ENCODE results near the gene SRPK2.

Gene SRPK2

DNA sequence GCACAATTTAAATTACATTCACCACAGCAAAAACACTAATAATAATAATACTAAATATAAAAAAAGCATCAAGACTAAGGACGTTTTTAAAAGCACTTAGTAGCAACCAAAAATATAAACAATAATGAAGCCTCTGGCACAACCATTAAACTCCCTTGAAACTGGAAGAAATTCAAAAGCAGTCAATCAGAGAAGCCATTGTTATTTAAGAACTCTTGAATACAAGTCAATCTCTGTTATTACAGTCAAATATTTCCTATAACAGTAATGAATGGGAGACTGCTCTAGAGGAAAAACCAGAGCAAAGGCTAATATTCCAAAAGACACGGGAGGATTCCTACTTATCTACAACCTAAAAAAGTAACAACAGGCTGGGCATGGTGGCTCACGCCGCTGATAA, 210.5 kb downstream of the SRPK2 start:
- DNase-seq, result no peak

DNA sequence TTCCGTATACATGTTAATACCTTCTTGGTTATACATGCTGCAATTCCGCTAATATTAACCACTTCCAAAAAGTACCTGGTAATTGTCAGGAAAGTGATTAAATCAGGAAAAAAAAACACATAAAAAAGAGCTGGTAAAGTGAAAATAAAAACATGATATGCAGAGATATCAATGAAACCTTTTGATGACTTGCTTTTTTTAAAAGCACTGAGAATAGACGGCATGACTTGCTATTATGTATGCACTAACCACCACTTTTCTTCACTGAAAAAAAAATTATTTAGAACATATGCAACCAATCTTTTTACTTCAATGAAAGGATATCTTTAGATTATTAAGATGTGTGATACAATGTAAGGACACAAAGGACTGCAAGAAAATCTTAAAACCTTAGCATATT, 211.7 kb downstream of the SRPK2 start:
- no peak for DNase-seq

- no peak for DNase-seq
These were observed 215.1 kb downstream of the SRPK2 start for GRCh38 chr7:105173586-105173985.

DNA sequence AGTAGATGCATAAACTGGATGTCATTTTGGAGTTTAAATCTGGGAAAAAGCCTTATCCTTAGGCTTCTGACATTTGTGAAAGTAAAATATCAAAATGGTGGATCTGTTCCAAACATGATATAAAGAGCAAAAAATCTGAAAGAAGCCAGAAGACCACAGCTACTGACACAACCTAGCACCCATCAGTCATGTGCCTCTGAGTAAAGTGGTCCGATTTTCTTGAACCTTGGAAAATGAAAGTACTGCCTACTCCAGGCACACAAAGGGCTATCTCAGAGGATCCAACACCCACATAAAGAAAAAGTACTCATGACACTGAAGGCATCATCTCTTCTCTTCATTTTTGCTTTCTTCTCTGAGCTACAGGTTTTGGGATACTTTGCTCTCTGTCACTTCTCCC, 224.0 kb downstream of the SRPK2 start:
- DNase-seq, result no peak

DNA sequence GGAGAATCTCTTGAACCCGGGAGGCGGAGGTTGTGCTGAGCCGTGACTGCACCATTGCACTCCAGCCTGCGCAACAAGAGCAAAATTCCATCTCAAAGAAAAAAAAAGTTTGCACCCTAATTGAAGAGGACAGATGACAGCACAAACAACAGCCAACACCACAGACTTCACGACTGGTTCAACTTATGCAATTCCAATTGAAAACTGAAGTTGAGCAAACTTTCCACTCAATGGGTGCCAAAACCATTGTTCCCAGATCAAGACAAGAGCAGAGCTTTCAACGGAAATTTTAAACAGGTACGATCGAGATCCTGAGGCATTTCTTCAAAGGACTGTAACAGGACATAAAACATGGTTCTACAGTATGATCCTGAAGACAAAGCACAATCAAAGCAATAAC, 225.0 kb downstream of the SRPK2 start:
- DNase-seq, result no peak

GRCh38 chr7:105161366-105161765, 227.4 kb downstream of the SRPK2 start:
- no peak for DNase-seq

- no peak for DNase-seq
These were observed 231.4 kb downstream of the SRPK2 start for GRCh38 chr7:105157278-105157677.

GRCh38 chr7:105156731-105157130, 232.0 kb downstream of the SRPK2 start:
- no peak for DNase-seq

DNA sequence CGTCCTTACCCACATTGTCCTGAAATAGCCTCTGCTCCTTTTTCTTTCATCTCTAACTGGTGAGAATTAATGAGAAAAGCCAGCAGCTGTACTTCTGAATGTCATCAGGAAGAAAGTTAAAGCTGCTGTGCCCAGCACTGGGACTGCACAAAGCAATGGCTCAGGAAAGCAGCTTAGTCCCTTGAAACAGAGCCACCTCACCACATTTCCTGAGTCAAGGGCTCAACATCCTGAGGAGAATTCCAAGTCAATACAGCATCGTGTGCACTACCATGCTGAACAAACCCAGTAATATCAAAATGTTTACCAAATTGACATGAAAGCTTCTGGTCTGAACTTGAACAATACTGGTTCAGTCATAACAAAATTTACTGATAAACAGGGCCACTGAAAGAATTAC, 234.6 kb downstream of the SRPK2 start:
- DNase-seq, result no peak

GRCh38 chr7:105153531-105153930, 235.2 kb downstream of the SRPK2 start:
- no peak for DNase-seq

- no peak for DNase-seq
These were observed 237.6 kb downstream of the SRPK2 start for GRCh38 chr7:105151152-105151551.

- no peak for DNase-seq
These were observed 238.9 kb downstream of the SRPK2 start for GRCh38 chr7:105149827-105150226.

DNA sequence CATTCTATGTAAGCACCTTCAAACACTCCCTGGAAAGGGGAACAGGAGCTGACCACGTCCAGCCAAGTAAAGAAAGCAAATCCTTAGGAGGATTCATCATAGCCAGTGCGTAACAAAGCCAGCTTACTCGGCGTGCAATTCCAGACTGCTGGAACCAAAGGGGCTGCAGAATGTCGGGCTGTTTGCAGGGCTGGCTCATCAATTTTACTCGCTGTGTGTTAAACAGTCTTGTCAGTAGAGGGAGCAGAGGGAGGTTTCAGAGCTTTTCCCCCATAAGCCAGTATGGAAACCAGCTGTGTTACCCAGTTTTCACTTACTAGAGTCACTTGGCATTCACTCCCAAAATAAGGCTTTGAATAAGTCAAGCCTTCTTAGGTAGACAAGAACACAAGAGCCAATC, 247.7 kb downstream of the SRPK2 start:
- no peak for DNase-seq

GRCh38 chr7:105139381-105139780, 249.3 kb downstream of the SRPK2 start:
- DNase-seq, result no peak

DNA sequence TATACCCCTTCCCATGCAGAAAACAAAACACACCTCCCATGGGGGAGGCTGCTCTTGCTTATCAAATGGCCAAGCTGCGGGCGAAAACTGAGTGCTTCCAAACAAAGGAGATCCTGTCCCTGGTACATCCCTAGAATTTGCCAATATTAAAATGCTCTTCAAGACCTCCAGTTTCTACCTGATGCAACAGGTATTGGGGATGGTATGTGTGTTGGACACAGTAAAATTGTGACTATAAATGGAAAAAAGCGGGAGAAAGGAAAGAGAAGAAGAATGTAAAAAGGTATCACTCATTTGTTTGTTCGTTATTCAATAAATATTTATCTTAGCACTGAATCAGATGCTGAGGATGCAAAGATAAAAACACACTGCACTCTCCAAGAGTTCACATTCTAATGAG, 250.8 kb downstream of the SRPK2 start:
- no peak for DNase-seq

GRCh38 chr7:105136221-105136620, 252.5 kb downstream of the SRPK2 start:
- no peak for DNase-seq

DNA sequence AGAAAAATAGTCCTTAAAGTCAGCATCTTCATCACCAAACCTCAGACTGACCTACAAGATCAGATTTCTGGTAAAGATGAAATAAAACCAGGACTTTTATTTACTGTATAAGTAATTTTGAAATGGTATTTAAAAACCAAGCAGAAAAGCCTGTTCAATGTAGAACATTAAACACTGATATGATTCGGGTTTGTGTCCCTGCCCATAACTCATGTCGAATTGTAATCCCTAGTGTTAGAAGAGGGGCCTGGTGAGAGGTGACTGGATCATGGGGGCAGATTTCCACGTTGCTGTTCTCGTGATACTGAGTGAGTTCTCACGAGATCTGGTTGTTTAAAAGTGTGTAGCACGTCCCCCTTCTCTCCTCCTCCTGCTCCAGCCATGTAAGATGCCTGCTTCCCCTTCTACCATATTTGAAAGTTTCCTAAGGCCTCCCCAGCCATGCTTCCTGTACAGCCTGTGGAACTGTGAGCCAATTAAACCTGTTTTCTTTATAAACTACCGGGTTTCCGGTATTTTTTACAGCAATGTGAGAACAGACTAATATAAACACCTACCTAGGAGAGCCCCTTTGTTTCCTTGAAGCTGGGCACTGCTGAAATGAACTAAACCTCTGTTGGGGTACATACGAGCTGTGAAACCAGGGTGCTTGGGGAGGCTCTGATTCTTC, 254.6 kb downstream of the SRPK2 start:
- no peak for DNase-seq

- no peak for DNase-seq
These were observed 255.4 kb downstream of the SRPK2 start for GRCh38 chr7:105133358-105133757.

- DNase-seq, result no peak
These were observed 255.9 kb downstream of the SRPK2 start for GRCh38 chr7:105132835-105133234.

GRCh38 chr7:105132335-105132734, 256.4 kb downstream of the SRPK2 start:
- DNase-seq, result no peak

GRCh38 chr7:105131890-105132289, 256.8 kb downstream of the SRPK2 start:
- no peak for DNase-seq

DNA sequence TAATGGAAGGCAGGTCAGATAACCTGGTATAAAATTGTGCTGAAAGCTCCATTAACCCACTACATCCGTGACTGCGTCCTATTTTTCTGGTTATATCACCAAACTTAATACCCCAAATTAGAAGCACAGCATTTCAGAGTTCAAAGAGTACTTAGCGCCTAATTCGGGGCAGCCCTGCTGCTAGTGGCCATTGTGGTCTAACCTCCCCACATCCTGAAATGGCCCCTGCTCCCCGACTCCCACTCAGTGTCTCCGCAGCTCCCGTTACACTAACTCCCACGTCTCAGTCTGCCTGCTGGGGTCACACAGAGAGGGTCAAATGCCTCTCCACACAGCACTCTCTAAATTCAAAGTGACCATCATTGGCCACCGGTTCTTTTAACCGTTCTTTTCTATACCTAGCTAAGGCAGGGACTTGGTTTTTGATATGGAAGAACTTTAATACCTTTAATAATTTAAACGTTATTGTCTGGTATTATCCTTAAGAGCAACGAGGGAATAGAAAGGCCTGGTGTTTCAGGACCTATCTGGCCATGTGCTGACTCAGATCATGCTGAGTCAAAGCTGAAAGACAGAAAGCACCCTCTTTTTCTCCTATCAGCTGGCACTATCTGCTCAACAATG, 257.6 kb downstream of the SRPK2 start:
- DNase-seq, result no peak

DNA sequence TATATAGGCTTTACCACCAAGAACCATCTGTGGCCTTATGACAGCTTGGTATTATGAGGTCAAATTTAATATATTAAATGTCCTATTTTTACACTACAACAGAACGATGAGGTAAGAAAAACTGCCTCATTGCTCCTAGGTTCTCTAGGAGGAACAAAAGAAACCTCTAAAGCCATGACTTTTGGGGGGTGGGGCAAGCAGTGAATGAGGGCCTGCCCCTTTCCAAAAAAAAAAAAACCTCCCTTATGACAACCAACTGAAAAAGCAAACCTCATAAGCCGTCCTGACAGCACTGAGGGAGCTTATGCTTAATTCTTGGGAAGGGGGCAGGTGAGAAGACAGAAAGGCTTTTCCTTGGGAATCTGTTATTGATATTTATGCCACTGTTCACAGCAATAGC, 258.1 kb downstream of the SRPK2 start:
- DNase-seq, result no peak

GRCh38 chr7:105130048-105130447, 258.7 kb downstream of the SRPK2 start:
- DNase-seq, result no peak

DNA sequence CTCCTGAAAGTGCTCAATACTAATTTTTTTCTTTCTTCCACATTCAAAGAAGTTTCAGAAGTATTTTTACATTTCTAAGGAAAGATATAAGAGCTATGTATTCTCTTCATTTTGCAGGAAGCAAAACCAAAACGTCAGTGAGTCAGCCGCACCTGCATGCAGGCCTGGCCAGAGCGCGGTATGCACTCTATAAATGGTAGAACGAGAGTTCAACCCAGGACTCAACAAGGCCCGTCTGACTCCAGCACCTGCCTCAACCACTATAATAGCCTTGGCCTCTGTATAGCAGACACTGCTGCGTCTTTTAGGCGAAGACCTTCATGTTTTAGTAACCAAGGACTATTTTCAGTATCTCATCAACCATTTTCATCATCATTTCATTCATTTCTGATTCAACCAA, 261.5 kb downstream of the SRPK2 start:
- DNase-seq, result no peak
